ENCODE data around the gene PYROXD2.

GRCh38 chr10:98456686-98457482 lies 41.9 kb upstream of the PYROXD2 start:
- TF ChIP-seq, protein P1, sequence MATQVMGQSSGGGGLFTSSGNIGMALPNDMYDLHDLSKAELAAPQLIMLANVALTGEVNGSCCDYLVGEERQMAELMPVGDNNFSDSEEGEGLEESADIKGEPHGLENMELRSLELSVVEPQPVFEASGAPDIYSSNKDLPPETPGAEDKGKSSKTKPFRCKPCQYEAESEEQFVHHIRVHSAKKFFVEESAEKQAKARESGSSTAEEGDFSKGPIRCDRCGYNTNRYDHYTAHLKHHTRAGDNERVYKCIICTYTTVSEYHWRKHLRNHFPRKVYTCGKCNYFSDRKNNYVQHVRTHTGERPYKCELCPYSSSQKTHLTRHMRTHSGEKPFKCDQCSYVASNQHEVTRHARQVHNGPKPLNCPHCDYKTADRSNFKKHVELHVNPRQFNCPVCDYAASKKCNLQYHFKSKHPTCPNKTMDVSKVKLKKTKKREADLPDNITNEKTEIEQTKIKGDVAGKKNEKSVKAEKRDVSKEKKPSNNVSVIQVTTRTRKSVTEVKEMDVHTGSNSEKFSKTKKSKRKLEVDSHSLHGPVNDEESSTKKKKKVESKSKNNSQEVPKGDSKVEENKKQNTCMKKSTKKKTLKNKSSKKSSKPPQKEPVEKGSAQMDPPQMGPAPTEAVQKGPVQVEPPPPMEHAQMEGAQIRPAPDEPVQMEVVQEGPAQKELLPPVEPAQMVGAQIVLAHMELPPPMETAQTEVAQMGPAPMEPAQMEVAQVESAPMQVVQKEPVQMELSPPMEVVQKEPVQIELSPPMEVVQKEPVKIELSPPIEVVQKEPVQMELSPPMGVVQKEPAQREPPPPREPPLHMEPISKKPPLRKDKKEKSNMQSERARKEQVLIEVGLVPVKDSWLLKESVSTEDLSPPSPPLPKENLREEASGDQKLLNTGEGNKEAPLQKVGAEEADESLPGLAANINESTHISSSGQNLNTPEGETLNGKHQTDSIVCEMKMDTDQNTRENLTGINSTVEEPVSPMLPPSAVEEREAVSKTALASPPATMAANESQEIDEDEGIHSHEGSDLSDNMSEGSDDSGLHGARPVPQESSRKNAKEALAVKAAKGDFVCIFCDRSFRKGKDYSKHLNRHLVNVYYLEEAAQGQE (IDR thresholded peaks at IDR 0.05; ENCODE audit: low read depth, low read length), result no peak
- TF ChIP-seq STAT1 (conservative IDR thresholded peaks at IDR 0.05) (no peak), SMC3 (IDR thresholded peaks at IDR 0.05; ENCODE audit: borderline replicate concordance, low read length) (no peak), KDM1A (IDR thresholded peaks at IDR 0.05; ENCODE audit: borderline replicate concordance) (no peak), KLF5 (IDR thresholded peaks at IDR 0.05; ENCODE audit: partially characterized antibody) (no peak), CTCF (IDR thresholded peaks at IDR 0.05 in 2 of 3, conservative IDR thresholded peaks at IDR 0.05 in 1 of 3; ENCODE audit: control insufficient read depth in 2 of 3, extremely low read depth in 1 of 3, insufficient read depth in 1 of 3, low read depth in 3 of 3, low read length in 3 of 3) (no peak), CEBPB (IDR thresholded peaks at IDR 0.05; ENCODE audit: borderline replicate concordance in 1 of 2, low read depth in 2 of 2, low read length in 2 of 2) (no peak), STAT3 (IDR thresholded peaks at IDR 0.05; ENCODE audit: low read depth, low read length) (no peak), YY1 (IDR thresholded peaks at IDR 0.05; ENCODE audit: low read depth, low read length) (no peak)

All from GM12878 (cell line).